Brain pericyte (primary cell): ENCODE results near the gene CADM1.

Source experiments
- DNase-seq: peaks from one replicate; pipeline ENCODE4 v3.0.0-alpha.2; 2012; ENCODE audit warnings: low read depth, low spot score

The CADM1 gene

GRCh38 chr11:115317277-115318185 is 186.7 kb downstream of the CADM1 start:
- no peak for DNase-seq

- DNase-seq = no peak
Observed at GRCh38 chr11:115316696-115317095, 187.5 kb downstream of the CADM1 start.

DNA sequence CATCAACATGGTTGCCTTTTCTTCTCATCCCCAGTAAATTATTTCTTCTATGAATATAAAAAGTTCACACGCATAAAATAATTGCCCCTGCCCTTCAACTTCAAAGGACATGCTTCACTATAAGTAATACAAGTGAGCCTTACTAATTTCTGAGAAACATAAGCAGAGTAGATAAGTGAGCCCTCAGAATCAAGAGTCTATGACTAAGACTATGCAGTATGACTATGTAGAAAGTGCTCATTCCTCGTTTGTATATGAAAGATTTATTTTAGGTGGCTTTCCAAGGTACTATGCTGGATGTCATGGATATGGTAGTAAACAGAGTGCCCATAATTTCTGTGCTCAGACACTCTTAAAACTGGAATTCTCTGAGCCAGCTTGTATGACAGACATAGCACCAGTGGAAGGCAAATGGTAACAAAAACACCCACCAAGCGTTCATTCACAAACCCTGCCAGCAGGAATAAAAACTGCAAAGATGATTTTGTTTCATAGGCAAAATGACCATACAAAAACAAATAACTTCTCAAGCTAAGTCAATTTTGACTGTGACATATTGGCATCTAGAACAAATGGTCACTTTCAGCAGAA is 189.8 kb downstream of the CADM1 start:
- no peak for DNase-seq

DNA sequence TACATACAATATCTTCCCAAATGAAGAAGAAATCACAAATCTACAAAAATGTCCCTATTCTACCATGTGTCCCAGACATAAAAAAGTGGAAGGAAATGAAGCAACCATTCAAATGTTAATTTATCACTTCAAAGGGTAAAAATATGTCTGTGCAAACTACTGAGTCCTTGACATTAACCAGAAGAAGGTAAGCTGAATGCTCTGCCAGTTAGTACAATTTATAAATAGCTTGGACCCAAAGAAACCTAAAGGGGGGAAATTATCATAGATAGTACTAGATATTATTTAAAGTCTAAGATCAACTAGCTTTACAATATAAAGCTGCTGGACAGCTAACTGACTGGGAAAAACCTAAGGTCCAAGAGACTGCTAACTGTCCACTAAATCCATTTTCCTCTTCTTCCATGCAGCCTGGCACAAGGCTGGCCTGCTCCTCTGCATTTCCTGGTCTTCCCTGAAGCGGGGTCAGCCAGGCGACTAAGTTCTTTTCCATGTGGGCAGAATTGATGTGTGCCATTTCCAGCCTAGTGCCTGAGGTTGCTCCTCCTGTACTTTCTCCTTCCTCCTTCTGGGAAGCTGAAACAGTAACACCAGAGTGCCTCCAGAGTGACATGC is 190.9 kb downstream of the CADM1 start:
- DNase-seq = no peak

DNA sequence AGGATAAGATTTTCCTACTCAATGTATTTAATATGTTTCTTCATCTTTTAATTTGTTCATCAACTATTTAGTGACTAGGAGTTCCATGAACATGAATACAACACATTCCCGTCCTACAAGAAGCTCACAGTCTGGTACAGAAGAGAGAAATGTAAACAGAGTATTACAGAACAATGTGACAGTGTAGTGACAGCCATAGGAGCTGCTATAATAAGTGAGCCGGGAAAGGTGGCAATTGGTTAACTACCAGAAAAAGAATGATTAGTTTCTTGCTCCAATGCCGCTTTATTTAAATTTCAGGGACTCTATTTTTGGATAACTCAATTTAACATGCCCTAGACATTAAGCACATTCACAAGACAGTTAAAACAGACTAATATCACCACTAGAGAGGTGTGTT is 192.3 kb downstream of the CADM1 start:
- DNase-seq = no peak

GRCh38 chr11:115306689-115307088 is 197.5 kb downstream of the CADM1 start:
- DNase-seq = no peak

DNA sequence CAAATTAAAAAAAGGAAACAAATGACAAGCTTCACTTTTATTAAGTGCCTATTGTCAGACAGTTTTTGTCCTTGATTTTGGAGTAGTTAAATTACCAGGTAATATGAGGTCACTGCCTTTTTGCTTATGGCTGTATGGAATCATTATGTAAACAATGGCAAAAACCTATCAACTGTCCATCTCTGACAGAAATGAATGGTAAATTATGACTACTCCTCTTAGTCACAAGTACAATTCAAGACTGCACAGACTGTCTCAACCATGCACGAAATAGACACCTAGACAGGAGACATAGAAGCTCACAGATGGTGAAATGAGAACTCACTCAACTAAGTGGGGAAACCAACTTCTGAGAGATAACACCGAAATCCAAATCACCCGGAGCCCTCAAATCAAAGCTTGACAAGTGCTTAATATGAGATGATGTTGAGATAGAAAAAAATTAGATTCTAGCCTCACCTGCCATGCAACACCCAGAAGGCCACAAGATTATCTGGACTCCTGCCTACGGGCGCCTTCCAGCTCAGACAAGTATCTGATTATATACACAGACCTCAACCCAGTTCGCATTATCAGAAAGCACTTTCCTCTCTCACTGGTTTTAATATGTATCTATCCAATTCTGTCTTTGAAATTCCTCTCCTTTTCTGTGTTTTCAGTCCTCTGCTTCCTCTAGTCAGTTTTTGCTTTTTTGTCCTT is 199.3 kb downstream of the CADM1 start:
- DNase-seq = no peak

DNA sequence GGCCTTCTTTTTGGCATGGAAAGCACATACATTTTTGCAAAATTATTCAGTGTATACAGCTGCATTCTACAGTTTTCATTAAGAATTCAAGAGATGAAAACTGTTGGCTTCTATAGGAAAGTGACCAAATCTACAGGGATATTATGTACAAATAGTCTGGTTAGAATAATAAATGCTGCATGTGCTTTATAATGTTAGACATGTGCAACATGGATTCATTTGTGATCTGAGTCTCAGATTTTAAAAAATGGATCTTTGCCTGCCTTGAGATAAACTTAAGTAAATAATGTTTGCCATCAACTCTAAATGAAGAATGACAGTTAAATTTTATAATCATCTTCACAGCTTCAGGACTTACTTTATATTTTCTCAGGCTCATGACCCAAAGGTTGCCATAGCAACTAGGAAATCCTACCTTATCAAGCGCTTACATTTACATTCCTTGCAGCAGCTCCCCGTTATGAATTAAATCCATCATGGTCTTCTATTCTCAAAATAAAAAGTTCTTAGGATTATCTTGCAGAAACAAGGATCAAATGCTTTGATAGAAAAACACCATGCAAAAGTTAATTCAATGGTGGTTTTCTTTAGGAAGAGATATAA is 200.2 kb downstream of the CADM1 start:
- no peak for DNase-seq

- DNase-seq = no peak
Observed at GRCh38 chr11:115302946-115303703, 201.1 kb downstream of the CADM1 start.

- no peak for DNase-seq
Observed at GRCh38 chr11:115300660-115301428, 203.4 kb downstream of the CADM1 start.

DNA sequence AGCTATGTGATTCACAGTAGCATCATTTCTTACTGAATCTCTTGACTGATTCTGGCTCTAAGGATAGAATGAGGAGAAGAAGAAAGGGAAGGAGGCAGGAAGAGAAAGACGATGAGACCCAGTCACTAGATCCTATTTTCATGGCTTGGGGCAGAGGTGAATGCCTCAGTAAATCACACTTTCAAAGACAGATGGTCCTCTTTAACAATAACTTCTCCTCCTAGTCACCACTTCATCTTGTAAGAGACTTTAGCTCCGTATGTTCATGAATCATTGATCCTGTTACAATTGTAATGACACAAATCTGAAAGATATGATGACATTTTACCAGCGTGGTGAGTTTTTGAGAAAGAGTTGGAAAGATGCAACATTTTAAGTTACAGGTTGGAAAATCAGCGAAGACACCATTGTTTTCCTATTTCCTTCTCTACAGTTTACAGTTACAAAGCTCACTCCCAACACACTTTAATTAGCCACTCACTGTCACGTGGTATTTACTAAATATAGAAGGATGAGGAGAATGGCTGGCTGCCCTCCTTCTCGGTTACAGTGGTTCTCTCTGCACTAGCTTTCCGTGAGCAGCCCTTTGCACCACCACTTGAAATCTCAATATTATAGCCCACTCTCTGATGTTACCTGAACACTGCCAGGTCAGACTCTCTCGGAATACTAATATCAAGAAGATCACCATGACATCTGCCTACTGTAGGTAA is 205.8 kb downstream of the CADM1 start:
- no peak for DNase-seq

GRCh38 chr11:115297330-115297729 is 206.9 kb downstream of the CADM1 start:
- no peak for DNase-seq

GRCh38 chr11:115291325-115291724 is 212.9 kb downstream of the CADM1 start:
- DNase-seq = no peak

GRCh38 chr11:115290893-115291292 is 213.3 kb downstream of the CADM1 start:
- DNase-seq = no peak

GRCh38 chr11:115290479-115290878 is 213.7 kb downstream of the CADM1 start:
- no peak for DNase-seq

DNA sequence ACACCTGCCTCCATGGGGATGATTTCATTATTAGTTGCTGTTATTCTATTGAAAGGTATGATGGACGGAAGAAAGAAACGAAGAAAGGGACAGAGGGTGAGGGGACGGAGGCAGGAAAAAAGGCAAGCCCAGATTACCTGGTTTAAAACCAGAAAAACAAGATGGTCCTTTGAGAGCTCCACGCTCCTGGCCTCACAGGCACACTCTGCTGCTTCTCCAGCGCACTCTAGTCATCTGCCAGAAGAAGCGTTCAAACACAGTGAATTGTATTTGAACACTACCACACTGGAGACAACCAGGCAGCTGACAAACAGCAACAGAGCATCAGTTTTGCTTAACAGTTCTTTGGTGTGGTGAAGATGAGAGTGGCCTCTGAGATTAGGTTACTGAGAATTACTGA is 216.9 kb downstream of the CADM1 start:
- DNase-seq = no peak

GRCh38 chr11:115286614-115287013 is 217.6 kb downstream of the CADM1 start:
- no peak for DNase-seq

DNA sequence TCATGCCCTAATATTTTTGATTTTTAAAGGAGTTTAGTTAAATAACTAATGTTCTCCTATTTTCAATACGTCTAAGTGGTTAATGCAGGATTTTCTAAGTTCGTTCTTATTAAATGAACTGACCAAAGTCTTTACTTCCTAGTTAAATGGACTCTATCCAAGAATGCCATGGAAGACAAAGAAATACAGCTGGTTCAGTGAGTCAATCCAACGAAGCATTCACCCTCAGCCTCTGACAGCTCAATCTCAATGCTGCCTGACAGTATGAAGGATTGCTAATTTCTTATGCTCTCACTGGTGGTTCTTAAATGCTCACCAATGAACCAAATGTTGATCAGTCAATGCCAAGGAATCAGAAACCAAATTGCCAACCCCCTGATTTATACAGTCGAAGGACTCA is 219.4 kb downstream of the CADM1 start:
- no peak for DNase-seq

DNA sequence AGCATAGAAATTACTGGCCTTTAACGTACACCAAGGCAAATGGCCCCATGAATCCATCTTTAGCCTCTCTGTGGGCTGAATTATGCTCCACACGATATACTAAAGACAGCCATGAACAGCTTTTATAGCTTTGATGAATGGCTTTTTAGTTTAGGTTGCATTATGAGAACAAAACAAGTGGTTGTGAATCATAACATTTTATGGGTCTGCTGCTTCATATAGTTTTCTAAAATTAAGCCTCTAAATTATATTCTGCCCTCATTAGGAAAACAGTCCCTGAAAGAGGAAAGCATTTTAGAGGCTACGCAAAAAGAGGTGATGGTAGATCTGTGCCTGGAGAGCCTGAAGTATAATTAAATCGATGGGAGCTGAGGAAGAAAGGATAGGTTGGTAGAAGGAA is 221.3 kb downstream of the CADM1 start:
- no peak for DNase-seq

GRCh38 chr11:115280775-115281174 is 223.4 kb downstream of the CADM1 start:
- DNase-seq = no peak
